Measurements from ENCODE around the gene KLK14.

Gene KLK14

DNA sequence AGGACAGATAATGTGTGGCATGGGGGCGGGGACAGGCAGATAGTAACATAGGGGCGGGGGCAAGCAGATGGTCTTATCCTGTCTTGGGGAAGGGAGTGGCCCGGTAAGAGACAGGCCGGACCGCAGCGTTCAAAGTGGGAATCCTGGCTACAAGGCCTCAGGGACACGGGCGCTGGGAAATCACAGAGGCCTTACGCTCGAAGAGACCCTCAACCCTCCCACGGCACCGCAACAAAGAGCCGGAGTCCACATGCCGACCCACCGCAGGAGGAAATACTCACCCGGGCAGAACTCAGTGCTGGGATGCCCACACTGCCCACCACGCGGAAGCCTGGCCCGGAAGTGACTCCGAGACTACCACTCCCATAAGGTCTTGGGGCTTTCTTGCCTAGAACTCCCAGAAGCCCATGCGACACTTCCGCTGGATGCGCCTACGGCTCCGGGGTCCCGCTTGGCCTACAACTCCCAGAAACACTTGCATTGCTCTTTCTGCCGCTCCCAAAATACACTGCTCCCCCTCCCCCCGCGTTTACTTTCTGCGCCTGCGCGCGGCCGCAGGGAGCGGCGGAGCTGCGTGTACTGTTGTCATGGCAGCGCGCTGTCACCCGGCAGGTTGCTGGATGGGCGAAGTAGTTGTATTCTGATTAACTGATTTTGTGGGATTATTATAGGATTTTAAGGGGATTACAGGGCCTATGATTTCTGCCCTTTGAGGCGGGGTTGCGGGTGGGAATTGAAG lies 25.5 kb upstream of the KLK14 start, which contains the start of gene CTU1:
Gene CTU1 (minus strand): TSS at position 344 of the 739 bp plus-strand sequence. CDS start 3,840 bp downstream, outside the sequence.
- Histone ChIP-seq H3K4me3 (replicated peaks; ENCODE audit: insufficient read depth, low read length) (peak within 1 kb of the TSS; percentile 88), H3K27me3 (ENCODE audit: insufficient read depth, poor library complexity, severe bottlenecking) (no peaks in the 10 kb centered on the region), H3K27ac (replicated peaks) (peak within 1 kb of the TSS; percentile 69)
- peak; percentile 99 to 100 for DNase-seq (ENCODE audit: low read depth in 1 of 2, low spot score in 1 of 2)
- TF ChIP-seq POLR2AphosphoS5 (IDR thresholded peaks at IDR 0.05; ENCODE audit: low read depth) (peak; percentile 78), SPI1 (IDR thresholded peaks at IDR 0.05; ENCODE audit: borderline replicate concordance, low read depth) (peak; percentile 71; the same call in 1 of the 2 replicates), GABPA (IDR thresholded peaks at IDR 0.05; ENCODE audit: low read depth) (peak; percentile 92)
- TF ChIP-seq, protein P1, sequence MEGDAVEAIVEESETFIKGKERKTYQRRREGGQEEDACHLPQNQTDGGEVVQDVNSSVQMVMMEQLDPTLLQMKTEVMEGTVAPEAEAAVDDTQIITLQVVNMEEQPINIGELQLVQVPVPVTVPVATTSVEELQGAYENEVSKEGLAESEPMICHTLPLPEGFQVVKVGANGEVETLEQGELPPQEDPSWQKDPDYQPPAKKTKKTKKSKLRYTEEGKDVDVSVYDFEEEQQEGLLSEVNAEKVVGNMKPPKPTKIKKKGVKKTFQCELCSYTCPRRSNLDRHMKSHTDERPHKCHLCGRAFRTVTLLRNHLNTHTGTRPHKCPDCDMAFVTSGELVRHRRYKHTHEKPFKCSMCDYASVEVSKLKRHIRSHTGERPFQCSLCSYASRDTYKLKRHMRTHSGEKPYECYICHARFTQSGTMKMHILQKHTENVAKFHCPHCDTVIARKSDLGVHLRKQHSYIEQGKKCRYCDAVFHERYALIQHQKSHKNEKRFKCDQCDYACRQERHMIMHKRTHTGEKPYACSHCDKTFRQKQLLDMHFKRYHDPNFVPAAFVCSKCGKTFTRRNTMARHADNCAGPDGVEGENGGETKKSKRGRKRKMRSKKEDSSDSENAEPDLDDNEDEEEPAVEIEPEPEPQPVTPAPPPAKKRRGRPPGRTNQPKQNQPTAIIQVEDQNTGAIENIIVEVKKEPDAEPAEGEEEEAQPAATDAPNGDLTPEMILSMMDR (IDR thresholded peaks at IDR 0.05; ENCODE audit: insufficient read depth, low read length) = no peak
- TF ChIP-seq, protein P2, sequence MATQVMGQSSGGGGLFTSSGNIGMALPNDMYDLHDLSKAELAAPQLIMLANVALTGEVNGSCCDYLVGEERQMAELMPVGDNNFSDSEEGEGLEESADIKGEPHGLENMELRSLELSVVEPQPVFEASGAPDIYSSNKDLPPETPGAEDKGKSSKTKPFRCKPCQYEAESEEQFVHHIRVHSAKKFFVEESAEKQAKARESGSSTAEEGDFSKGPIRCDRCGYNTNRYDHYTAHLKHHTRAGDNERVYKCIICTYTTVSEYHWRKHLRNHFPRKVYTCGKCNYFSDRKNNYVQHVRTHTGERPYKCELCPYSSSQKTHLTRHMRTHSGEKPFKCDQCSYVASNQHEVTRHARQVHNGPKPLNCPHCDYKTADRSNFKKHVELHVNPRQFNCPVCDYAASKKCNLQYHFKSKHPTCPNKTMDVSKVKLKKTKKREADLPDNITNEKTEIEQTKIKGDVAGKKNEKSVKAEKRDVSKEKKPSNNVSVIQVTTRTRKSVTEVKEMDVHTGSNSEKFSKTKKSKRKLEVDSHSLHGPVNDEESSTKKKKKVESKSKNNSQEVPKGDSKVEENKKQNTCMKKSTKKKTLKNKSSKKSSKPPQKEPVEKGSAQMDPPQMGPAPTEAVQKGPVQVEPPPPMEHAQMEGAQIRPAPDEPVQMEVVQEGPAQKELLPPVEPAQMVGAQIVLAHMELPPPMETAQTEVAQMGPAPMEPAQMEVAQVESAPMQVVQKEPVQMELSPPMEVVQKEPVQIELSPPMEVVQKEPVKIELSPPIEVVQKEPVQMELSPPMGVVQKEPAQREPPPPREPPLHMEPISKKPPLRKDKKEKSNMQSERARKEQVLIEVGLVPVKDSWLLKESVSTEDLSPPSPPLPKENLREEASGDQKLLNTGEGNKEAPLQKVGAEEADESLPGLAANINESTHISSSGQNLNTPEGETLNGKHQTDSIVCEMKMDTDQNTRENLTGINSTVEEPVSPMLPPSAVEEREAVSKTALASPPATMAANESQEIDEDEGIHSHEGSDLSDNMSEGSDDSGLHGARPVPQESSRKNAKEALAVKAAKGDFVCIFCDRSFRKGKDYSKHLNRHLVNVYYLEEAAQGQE (IDR thresholded peaks at IDR 0.05; ENCODE audit: insufficient replicate concordance, low read depth) = no peak

DNA sequence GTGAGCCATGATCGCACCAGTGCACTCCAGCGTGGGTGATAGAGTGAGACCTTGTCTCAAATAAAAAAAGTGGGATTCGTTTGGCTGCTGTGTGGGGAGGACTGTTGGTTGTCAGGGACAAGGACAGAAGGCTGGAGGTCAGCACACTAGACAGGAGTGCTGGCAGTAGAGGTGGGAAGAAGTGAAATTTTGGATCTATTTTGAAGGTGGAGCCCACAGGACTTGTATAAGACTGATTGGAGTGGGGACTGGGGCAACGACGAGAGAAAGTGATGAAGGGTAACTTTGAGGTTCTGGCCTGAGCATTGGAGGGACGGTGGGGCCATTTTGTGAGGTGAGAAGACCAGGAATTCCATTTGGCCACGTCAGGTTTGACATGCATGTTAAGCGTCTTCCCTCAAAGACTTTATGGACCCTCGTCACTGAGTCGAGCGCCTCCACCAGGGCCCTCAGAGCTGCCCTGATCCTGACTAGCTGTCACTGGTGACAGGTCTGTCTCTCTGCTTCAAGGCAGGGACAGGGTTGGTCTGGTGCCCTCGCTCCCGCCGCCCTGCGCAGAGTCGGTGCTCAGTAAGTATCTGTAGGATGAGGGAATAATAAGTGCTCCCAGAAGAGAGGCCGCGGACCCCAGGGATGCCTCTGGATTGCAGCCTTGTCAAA lies 24.8 kb upstream of the KLK14 start:
- TF ChIP-seq POLR2AphosphoS5 (IDR thresholded peaks at IDR 0.05; ENCODE audit: low read depth) (no peak), GABPA (IDR thresholded peaks at IDR 0.05; ENCODE audit: low read depth) (no peak), SPI1 (IDR thresholded peaks at IDR 0.05; ENCODE audit: borderline replicate concordance, low read depth) (no peak)
- TF ChIP-seq, protein P2 (IDR thresholded peaks at IDR 0.05; ENCODE audit: insufficient replicate concordance, low read depth) = no peak
- TF ChIP-seq, protein P1 (IDR thresholded peaks at IDR 0.05; ENCODE audit: insufficient read depth, low read length) = no peak
- Histone ChIP-seq H3K27ac (replicated peaks) (peak overlapping the region; percentile 66), H3K27me3 (ENCODE audit: insufficient read depth, poor library complexity, severe bottlenecking) (no peaks in the 10 kb centered on the region), H3K4me3 (replicated peaks; ENCODE audit: insufficient read depth, low read length) (peak overlapping the region; percentile 88)
- DNase-seq (ENCODE audit: low read depth in 1 of 2, low spot score in 1 of 2) = no peak

DNA sequence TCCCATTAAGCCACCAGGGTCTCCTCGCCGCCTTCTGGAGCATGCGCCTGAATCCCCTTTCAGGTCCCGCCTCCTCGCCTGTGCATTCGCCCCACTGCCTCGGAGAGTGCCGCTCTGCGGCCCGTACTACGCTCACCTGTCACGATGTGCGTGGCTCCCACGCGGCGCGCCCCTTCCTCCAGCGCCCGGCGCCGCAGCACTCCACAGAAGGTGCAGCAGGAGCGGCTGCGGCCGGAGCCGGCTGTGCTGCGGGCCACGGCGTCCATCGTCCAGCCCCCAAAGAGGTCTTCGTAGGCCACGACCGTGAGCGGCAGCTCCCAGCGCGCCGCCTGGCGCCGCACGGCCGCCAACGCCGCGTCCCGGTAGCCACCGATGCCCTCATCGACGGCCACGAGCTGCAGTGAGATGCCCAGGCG lies 21.2 kb upstream of the KLK14 start:
- Histone ChIP-seq H3K4me3 (replicated peaks; ENCODE audit: insufficient read depth, low read length) (no peak overlapping the region), H3K27ac (replicated peaks) (no peak overlapping the region), H3K27me3 (ENCODE audit: insufficient read depth, poor library complexity, severe bottlenecking) (no peaks in the 10 kb centered on the region)
- DNase-seq (ENCODE audit: low read depth in 1 of 2, low spot score in 1 of 2) = no peak
- no peak for TF ChIP-seq GABPA (IDR thresholded peaks at IDR 0.05; ENCODE audit: low read depth)
- TF ChIP-seq, protein P2 (IDR thresholded peaks at IDR 0.05; ENCODE audit: insufficient replicate concordance, low read depth) = no peak
- TF ChIP-seq, protein P1 (IDR thresholded peaks at IDR 0.05; ENCODE audit: insufficient read depth, low read length) = no peak
- no peak for TF ChIP-seq SPI1 (IDR thresholded peaks at IDR 0.05; ENCODE audit: borderline replicate concordance, low read depth)
- TF ChIP-seq POLR2AphosphoS5 (IDR thresholded peaks at IDR 0.05; ENCODE audit: low read depth) = no peak
